ENCODE measurements around the gene DPP4.

GRCh38 chr2:162106746-162107145 lies 32.7 kb upstream of the DPP4 start:
- TF ChIP-seq POLR2A (IDR thresholded peaks at IDR 0.05) = no peak
- TF ChIP-seq CTCF (IDR thresholded peaks at IDR 0.05) = no peak
- no peak for TF ChIP-seq EP300 (IDR thresholded peaks at IDR 0.05)
- TF ChIP-seq POLR2AphosphoS5 (IDR thresholded peaks at IDR 0.05) = no peak
